Measurements from ENCODE around the gene CACHD1.
A peak's percentile ranks its signal among the peaks of the same experiment; 100 is the strongest.

The CACHD1 gene

GRCh38 chr1:64516803-64517568 lies 47.1 kb downstream of the CACHD1 start:
- H3K9me3 ChIP-seq (ENCODE audit: control insufficient read depth in 5 of 5, low read length in 5 of 5) = no peaks in the 10 kb centered on the region
- peaks cover 0 to 69% (median 66%) of the 10 kb centered on the region in 5 donors for H3K4me1 ChIP-seq (ENCODE audit: control insufficient read depth in 5 of 5, insufficient read depth in 5 of 5, low read length in 5 of 5)
- H3K4me3 ChIP-seq (ENCODE audit: low read depth in 1 of 5, low read length in 5 of 5) = no peak overlapping the region
- peak overlapping the region; percentile 87 for H3K27ac ChIP-seq (ENCODE audit: low read depth, low read length)
- H3K27me3 ChIP-seq (ENCODE audit: control insufficient read depth in 5 of 5, insufficient read depth in 4 of 5, low read length in 5 of 5) = no peaks in the 10 kb centered on the region
- no peak overlapping the region for H3K9ac ChIP-seq (ENCODE audit: low read length in 5 of 5)
- no peaks in the 10 kb centered on the region for H3K36me3 ChIP-seq (ENCODE audit: control insufficient read depth in 5 of 5, insufficient read depth in 5 of 5, low read length in 5 of 5)

- Histone ChIP-seq H3K27ac (ENCODE audit: low read depth, low read length) (peak overlapping the region; percentile 8), H3K9ac (ENCODE audit: low read length in 5 of 5) (no peak overlapping the region), H3K9me3 (ENCODE audit: control insufficient read depth in 5 of 5, low read length in 5 of 5) (no peaks in the 10 kb centered on the region), H3K27me3 (ENCODE audit: control insufficient read depth in 5 of 5, insufficient read depth in 4 of 5, low read length in 5 of 5) (no peaks in the 10 kb centered on the region), H3K4me1 (ENCODE audit: control insufficient read depth in 5 of 5, insufficient read depth in 5 of 5, low read length in 5 of 5) (peaks cover 0 to 71% (median 63%) of the 10 kb centered on the region in 5 donors), H3K4me3 (ENCODE audit: low read depth in 1 of 5, low read length in 5 of 5) (no peak overlapping the region), H3K36me3 (ENCODE audit: control insufficient read depth in 5 of 5, insufficient read depth in 5 of 5, low read length in 5 of 5) (no peaks in the 10 kb centered on the region)
Observed at GRCh38 chr1:64517640-64518039, 47.7 kb downstream of the CACHD1 start.

- H3K27me3 ChIP-seq (ENCODE audit: control insufficient read depth in 5 of 5, insufficient read depth in 4 of 5, low read length in 5 of 5) = no peaks in the 10 kb centered on the region
- no peaks in the 10 kb centered on the region for H3K36me3 ChIP-seq (ENCODE audit: control insufficient read depth in 5 of 5, insufficient read depth in 5 of 5, low read length in 5 of 5)
- no peak overlapping the region for H3K9ac ChIP-seq (ENCODE audit: low read length in 5 of 5)
- no peak overlapping the region for H3K4me3 ChIP-seq (ENCODE audit: low read depth in 1 of 5, low read length in 5 of 5)
- no peak overlapping the region for H3K27ac ChIP-seq (ENCODE audit: low read depth, low read length)
- H3K4me1 ChIP-seq (ENCODE audit: control insufficient read depth in 5 of 5, insufficient read depth in 5 of 5, low read length in 5 of 5) = peaks cover 0 to 69% (median 51%) of the 10 kb centered on the region in 5 donors
- no peaks in the 10 kb centered on the region for H3K9me3 ChIP-seq (ENCODE audit: control insufficient read depth in 5 of 5, low read length in 5 of 5)
Observed at GRCh38 chr1:64518692-64519481, 49.0 kb downstream of the CACHD1 start.

GRCh38 chr1:64519901-64520300 lies 50.0 kb downstream of the CACHD1 start:
- H3K27ac ChIP-seq (ENCODE audit: low read depth, low read length) = no peak overlapping the region
- H3K36me3 ChIP-seq (ENCODE audit: control insufficient read depth in 5 of 5, insufficient read depth in 5 of 5, low read length in 5 of 5) = no peaks in the 10 kb centered on the region
- H3K4me1 ChIP-seq (ENCODE audit: control insufficient read depth in 5 of 5, insufficient read depth in 5 of 5, low read length in 5 of 5) = peaks cover 0 to 69% (median 47%) of the 10 kb centered on the region in 5 donors
- H3K9me3 ChIP-seq (ENCODE audit: control insufficient read depth in 5 of 5, low read length in 5 of 5) = no peaks in the 10 kb centered on the region
- no peak overlapping the region for H3K4me3 ChIP-seq (ENCODE audit: low read depth in 1 of 5, low read length in 5 of 5)
- H3K9ac ChIP-seq (ENCODE audit: low read length in 5 of 5) = no peak overlapping the region
- H3K27me3 ChIP-seq (ENCODE audit: control insufficient read depth in 5 of 5, insufficient read depth in 4 of 5, low read length in 5 of 5) = no peaks in the 10 kb centered on the region

DNA sequence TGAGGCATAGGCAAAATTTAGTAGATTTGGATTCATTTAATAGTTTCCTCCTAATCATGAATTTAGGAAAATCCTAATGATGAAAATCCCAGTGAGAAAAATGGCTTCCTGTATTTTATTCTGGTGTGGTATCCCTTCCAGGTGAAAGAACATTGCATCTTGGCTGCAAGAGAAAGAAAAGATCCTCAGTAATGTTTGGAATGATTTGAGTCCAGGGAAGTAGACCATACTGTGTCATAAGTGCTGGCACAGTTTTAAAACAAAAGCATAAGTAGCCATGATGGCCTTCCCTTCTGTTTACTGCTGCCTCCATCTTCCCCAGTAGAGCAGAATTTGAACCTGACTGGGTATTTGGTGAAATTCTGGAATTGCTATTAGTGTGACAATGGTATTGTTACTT lies 52.8 kb downstream of the CACHD1 start:
- Histone ChIP-seq H3K4me1 (ENCODE audit: control insufficient read depth in 5 of 5, insufficient read depth in 5 of 5, low read length in 5 of 5) (peaks cover 0 to 62% (median 37%) of the 10 kb centered on the region in 5 donors), H3K9me3 (ENCODE audit: control insufficient read depth in 5 of 5, low read length in 5 of 5) (no peaks in the 10 kb centered on the region), H3K36me3 (ENCODE audit: control insufficient read depth in 5 of 5, insufficient read depth in 5 of 5, low read length in 5 of 5) (no peaks in the 10 kb centered on the region), H3K9ac (ENCODE audit: low read length in 5 of 5) (no peak overlapping the region), H3K27me3 (ENCODE audit: control insufficient read depth in 5 of 5, insufficient read depth in 4 of 5, low read length in 5 of 5) (no peaks in the 10 kb centered on the region), H3K27ac (ENCODE audit: low read depth, low read length) (peak overlapping the region; percentile 26), H3K4me3 (ENCODE audit: low read depth in 1 of 5, low read length in 5 of 5) (no peak overlapping the region)

- H3K4me3 ChIP-seq (ENCODE audit: low read depth in 1 of 5, low read length in 5 of 5) = no peak overlapping the region
Observed at GRCh38 chr1:64523413-64524337, 53.7 kb downstream of the CACHD1 start.

GRCh38 chr1:64524614-64525013 lies 54.7 kb downstream of the CACHD1 start:
- no peaks in the 10 kb centered on the region for H3K9me3 ChIP-seq (ENCODE audit: control insufficient read depth in 5 of 5, low read length in 5 of 5)
- no peak overlapping the region for H3K9ac ChIP-seq (ENCODE audit: low read length in 5 of 5)
- no peak overlapping the region for H3K4me3 ChIP-seq (ENCODE audit: low read depth in 1 of 5, low read length in 5 of 5)
- H3K27me3 ChIP-seq (ENCODE audit: control insufficient read depth in 5 of 5, insufficient read depth in 4 of 5, low read length in 5 of 5) = no peaks in the 10 kb centered on the region
- no peaks in the 10 kb centered on the region for H3K36me3 ChIP-seq (ENCODE audit: control insufficient read depth in 5 of 5, insufficient read depth in 5 of 5, low read length in 5 of 5)
- peak overlapping the region; percentile 26 for H3K27ac ChIP-seq (ENCODE audit: low read depth, low read length)
- H3K4me1 ChIP-seq (ENCODE audit: control insufficient read depth in 5 of 5, insufficient read depth in 5 of 5, low read length in 5 of 5) = peaks cover 0 to 63% (median 36%) of the 10 kb centered on the region in 5 donors

More at GRCh38 chr1:64523413-64524337, 53.7 kb downstream of the CACHD1 start:
- Histone ChIP-seq H3K9me3 (ENCODE audit: control insufficient read depth in 5 of 5, low read length in 5 of 5) (no peaks in the 10 kb centered on the region), H3K27me3 (ENCODE audit: control insufficient read depth in 5 of 5, insufficient read depth in 4 of 5, low read length in 5 of 5) (no peaks in the 10 kb centered on the region), H3K36me3 (ENCODE audit: control insufficient read depth in 5 of 5, insufficient read depth in 5 of 5, low read length in 5 of 5) (no peaks in the 10 kb centered on the region), H3K9ac (ENCODE audit: low read length in 5 of 5) (no peak overlapping the region), H3K4me1 (ENCODE audit: control insufficient read depth in 5 of 5, insufficient read depth in 5 of 5, low read length in 5 of 5) (peaks cover 0 to 67% (median 37%) of the 10 kb centered on the region in 5 donors), H3K27ac (ENCODE audit: low read depth, low read length) (peak overlapping the region; percentile 26)

DNA sequence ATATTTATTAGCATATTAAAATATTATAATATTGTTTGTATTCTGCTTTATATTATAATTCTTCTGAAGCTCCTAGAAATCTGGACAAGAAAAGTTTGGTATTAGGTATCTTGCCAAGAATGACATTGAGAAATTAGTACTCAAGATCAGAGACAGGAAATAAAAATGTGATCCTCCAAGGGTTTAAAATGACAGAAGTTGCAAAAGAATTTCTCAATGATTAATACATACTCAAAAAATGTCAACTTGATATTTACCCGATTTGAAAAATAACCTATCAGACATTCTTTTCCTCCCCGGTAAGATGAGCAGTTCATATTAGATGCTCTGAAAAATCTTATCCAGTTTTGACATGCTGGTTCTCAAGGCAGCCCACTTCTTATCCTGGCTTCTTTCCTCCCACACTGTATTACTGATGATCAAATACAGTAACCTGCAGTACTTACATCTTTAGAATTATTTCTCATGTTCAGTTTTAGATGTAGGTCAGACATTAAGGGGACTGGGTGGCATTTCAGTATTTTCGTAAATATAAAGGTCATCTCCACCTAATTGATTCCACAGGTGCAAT lies 55.3 kb downstream of the CACHD1 start:
- H3K27ac ChIP-seq (ENCODE audit: low read depth, low read length) = peak overlapping the region; percentile 87
- no peaks in the 10 kb centered on the region for H3K36me3 ChIP-seq (ENCODE audit: control insufficient read depth in 5 of 5, insufficient read depth in 5 of 5, low read length in 5 of 5)
- H3K4me1 ChIP-seq (ENCODE audit: control insufficient read depth in 5 of 5, insufficient read depth in 5 of 5, low read length in 5 of 5) = peaks cover 0 to 57% (median 30%) of the 10 kb centered on the region in 5 donors
- no peak overlapping the region for H3K4me3 ChIP-seq (ENCODE audit: low read depth in 1 of 5, low read length in 5 of 5)
- no peaks in the 10 kb centered on the region for H3K27me3 ChIP-seq (ENCODE audit: control insufficient read depth in 5 of 5, insufficient read depth in 4 of 5, low read length in 5 of 5)
- H3K9ac ChIP-seq (ENCODE audit: low read length in 5 of 5) = peak overlapping the region in 2 of 5 donors; percentile 11 to 68
- no peaks in the 10 kb centered on the region for H3K9me3 ChIP-seq (ENCODE audit: control insufficient read depth in 5 of 5, low read length in 5 of 5)

GRCh38 chr1:64526312-64526711 lies 56.4 kb downstream of the CACHD1 start:
- H3K27ac ChIP-seq (ENCODE audit: low read depth, low read length) = peak overlapping the region; percentile 87

More at GRCh38 chr1:64526312-64526711, 56.4 kb downstream of the CACHD1 start:
- Histone ChIP-seq H3K4me3 (ENCODE audit: low read depth in 1 of 5, low read length in 5 of 5) (no peak overlapping the region), H3K9ac (ENCODE audit: low read length in 5 of 5) (peak overlapping the region in 3 of 5 donors; percentile 45 to 75 (median 53)), H3K4me1 (ENCODE audit: control insufficient read depth in 5 of 5, insufficient read depth in 5 of 5, low read length in 5 of 5) (peaks cover 0 to 60% (median 32%) of the 10 kb centered on the region in 5 donors), H3K36me3 (ENCODE audit: control insufficient read depth in 5 of 5, insufficient read depth in 5 of 5, low read length in 5 of 5) (no peaks in the 10 kb centered on the region), H3K9me3 (ENCODE audit: control insufficient read depth in 5 of 5, low read length in 5 of 5) (no peaks in the 10 kb centered on the region), H3K27me3 (ENCODE audit: control insufficient read depth in 5 of 5, insufficient read depth in 4 of 5, low read length in 5 of 5) (no peaks in the 10 kb centered on the region)

Measured in subcutaneous abdominal adipose tissue (tissue), 5 donors.